ENCODE results near the gene LACC1. TPM values are rescaled to one million over a fixed set of nuclear protein-coding genes. Genes with fewer than 3 reads are reported as not detected.

LACC1 gene
- total RNA-seq, 1 experiment from 2014 or later, result 3.7 TPM

DNA sequence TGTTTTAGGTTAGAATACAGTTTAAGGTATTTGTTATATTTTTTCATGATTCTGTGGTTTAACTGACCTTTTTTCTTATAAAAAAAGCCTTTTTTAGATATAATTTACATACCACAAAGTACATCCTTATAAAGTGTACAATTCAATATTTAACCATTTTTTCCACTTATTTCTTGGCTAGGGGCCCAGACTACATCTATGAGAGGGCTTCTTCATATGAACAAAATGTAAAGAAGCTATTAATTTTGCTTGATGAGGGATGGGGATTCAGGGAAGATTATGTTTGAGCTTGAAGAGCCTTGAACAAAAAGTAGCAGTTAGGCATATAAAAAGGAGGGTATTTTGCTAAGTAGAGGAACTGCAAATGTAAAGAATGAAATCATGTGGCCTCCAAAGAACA lies 2.4 kb upstream of the LACC1 start:
- H3K9me3 ChIP-seq (ENCODE audit: control insufficient read depth, low read depth, low read length), result no peaks in the 10 kb centered on the region

More for the DNA sequence above, 2.4 kb upstream of the LACC1 start:
- DNase-seq, result no peak
- Histone ChIP-seq H2BK120ac (ENCODE audit: low read depth, low read length, poor library complexity, severe bottlenecking) (no peak overlapping the region), H3T11ph (ENCODE audit: low read length) (no peak overlapping the region), H3K18ac (ENCODE audit: insufficient read length, low read depth, low read length) (no peak overlapping the region), H3K23me2 (ENCODE audit: insufficient read length, low read depth, low read length, poor library complexity, severe bottlenecking) (peaks cover 14% of the 10 kb centered on the region), H4K91ac (ENCODE audit: insufficient read length, low read depth, low read length) (no peak overlapping the region), H2BK12ac (ENCODE audit: insufficient read length, low read depth, low read length) (no peak overlapping the region), H3K27ac (ENCODE audit: insufficient read length, low read depth, low read length) (no peak overlapping the region), H3K56ac (ENCODE audit: insufficient read length, low read depth, low read length) (no peak overlapping the region), H4K5ac (ENCODE audit: insufficient read length, low read depth, low read length) (no peak overlapping the region), H3K27me3 (ENCODE audit: insufficient read depth, low read length) (peaks cover 3% of the 10 kb centered on the region; the same call in 1 of the 2 replicates), H2BK20ac (ENCODE audit: low read depth, low read length, poor library complexity, severe bottlenecking) (no peak overlapping the region), H3K23ac (ENCODE audit: insufficient read length, low read depth, low read length) (no peak overlapping the region), H2BK5ac (ENCODE audit: insufficient read length, low read length) (no peak overlapping the region), H3K14ac (ENCODE audit: insufficient read depth, low read length) (no peak overlapping the region), H4K20me1 (ENCODE audit: control insufficient read depth, insufficient read depth, insufficient read length) (no peaks in the 10 kb centered on the region), H2AFZ (ENCODE audit: low read length) (no peak overlapping the region), H3K9ac (ENCODE audit: extremely low read depth, insufficient read length, low read length) (no peak overlapping the region), H4K8ac (replicated peaks; ENCODE audit: insufficient read length, low read depth, low read length) (no peak overlapping the region), H3K4me2 (ENCODE audit: insufficient read depth, insufficient read length, low read length) (peak overlapping the region; percentile 76), H3K79me1 (ENCODE audit: insufficient read depth, low read depth, low read length, poor library complexity, severe bottlenecking) (no peaks in the 10 kb centered on the region), H3K4me1 (ENCODE audit: insufficient read depth, low read length) (peaks cover 4% of the 10 kb centered on the region), H2AK5ac (ENCODE audit: insufficient read length, low read length) (no peak overlapping the region), H3K4ac (ENCODE audit: low read depth, low read length) (no peak overlapping the region), H3K79me2 (ENCODE audit: insufficient read depth, low read length) (no peaks in the 10 kb centered on the region), H2BK15ac (ENCODE audit: low read depth, low read length) (no peak overlapping the region)
- Mint-ChIP-seq H3K27ac (no peak overlapping the region; a peak in 1 of 7 replicates), H3K27me3 (ENCODE audit: low read depth) (peaks cover 14% of the 10 kb centered on the region), H3K4me1 (peaks cover 32 to 36% of the 10 kb centered on the region in 2 experiments), H3K9me3 (peaks cover 0 to 3% of the 10 kb centered on the region in 2 experiments; a peak in 1 of 5 replicates), H3K4me3 (peak overlapping the region in 1 of 2 experiments; percentile 45; a peak in 2 of 5 replicates), H3K36me3 (ENCODE audit: insufficient read depth in 1 of 3, low read depth in 3 of 3) (peaks cover 0 to 3% (median 0%) of the 10 kb centered on the region in 3 experiments; a peak in 2 of 7 replicates)
- TF ChIP-seq CTCF (conservative IDR thresholded peaks at IDR 0.05), result no peak

Data from H9 (cell line).